Testis (tissue), 3 donors: ENCODE measurements around the gene MPC1. TPM values are rescaled to one million over a fixed set of nuclear protein-coding genes. Genes with fewer than 3 reads are reported as not detected.

Source experiments
- DNase-seq: peaks from one replicate; pipeline ENCODE4 v3.0.0-alpha.2; 2019
- H3K27ac ChIP-seq, 2 donors: fragments of 200-600 bp; sonication (generic); one replicate each; pipeline ENCODE4 v1.5.1; 2019
- H3K27me3 ChIP-seq: fragments of 200-600 bp; sonication (generic); one replicate; pipeline ENCODE4 v1.5.1; 2019
- H3K36me3 ChIP-seq: fragments of 200-600 bp; sonication (generic); one replicate; pipeline ENCODE4 v1.5.1; 2017; ENCODE audit warnings: low read depth; ENCODE audit errors: missing control alignments
- H3K4me1 ChIP-seq: fragments of 200-600 bp; sonication (generic); one replicate; pipeline ENCODE4 v1.5.1; 2019
- H3K4me3 ChIP-seq, 2 donors: fragments of 200-600 bp; sonication (generic); one replicate each; pipeline ENCODE4 v1.5.1; 2017 to 2019
- H3K9me3 ChIP-seq: fragments of 200-600 bp; sonication (generic); one replicate; pipeline ENCODE4 v1.5.1; 2017
- POLR2A ChIP-seq: fragments of 450-650 bp; IDR thresholded peaks from one replicate; pipeline ENCODE4 v1.6.1; 2017; ENCODE audit warnings: antibody characterized with exemption, mild to moderate bottlenecking, moderate library complexity
- WGBS, 2 donors: methylation state at CpG; one replicate each; pipeline ENCODE4 v1.1.5; 2018; 5-methylcytosine and 5-hydroxymethylcytosine counted together
- intact Hi-C: fragments of 100-400 bp; cut with DNase I; formaldehyde crosslinking; loops from one replicate; pipeline ENCODE4 v1.15.1; 2023; ENCODE audit warnings: low total_unique reads
- polyA plus RNA-seq: library from polyadenylated mRNA; stranded (reverse); fragments of 350-450 nt; fragmentation: Illumina TruSeq; extraction: RNeasy Lipid Tissue Mini Kit (QIAGEN cat#74804); gene quantifications from one replicate; pipeline ENCODE4 v1.2.3, GENCODE V29; 2014; ENCODE audit warnings: low read depth, low replicate concordance; ENCODE audit not compliant: insufficient read depth
- total RNA-seq, 2 donors: library from RNA; depleted of rRNA; stranded (reverse); fragments of >200 nt; gene quantifications; one replicate each; pipeline ENCODE4 v1.2.3, GENCODE V29; 2016
- TF ChIP-seq, protein P1 (sequence below), 3 experiments: fragments of 450-650 bp in 2 of 3; fragments of 200-600 bp in 1 of 3; sonication (generic) in 1 of 3; IDR thresholded peaks; one replicate each; pipeline ENCODE4 v1.5.1; 2016 to 2019; ENCODE audit warnings: antibody characterized with exemption in 3 of 3, mild to moderate bottlenecking in 2 of 3, moderate library complexity in 1 of 3

Gene MPC1
- total and polyA plus RNA-seq, 3 donors from 2014 or later = 22.5 to 54.2 (median 24.0) TPM

DNA sequence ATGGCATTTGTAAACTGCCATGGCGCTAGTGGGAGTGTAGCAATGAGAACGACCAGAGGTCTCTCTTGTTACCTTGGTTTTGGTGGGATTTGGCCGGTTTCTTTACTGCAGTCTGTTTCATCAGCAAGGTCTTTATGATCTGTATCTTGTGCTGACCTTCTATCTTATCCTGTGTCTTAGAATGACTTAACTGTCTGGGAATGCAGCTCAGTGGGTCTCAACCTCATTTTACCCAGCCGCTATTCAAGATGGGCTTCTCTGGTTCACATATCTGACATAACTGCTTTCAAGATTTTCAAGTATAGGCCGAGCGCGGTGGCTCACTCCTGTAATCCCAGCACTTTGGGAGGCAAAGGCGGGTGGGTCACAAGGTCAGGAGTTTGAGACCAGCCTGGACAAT is 38.5 kb downstream of the MPC1 start:
- Histone ChIP-seq H3K4me3 (no peak overlapping the region), H3K36me3 (no peaks in the 10 kb centered on the region), H3K9me3 (no peaks in the 10 kb centered on the region), H3K4me1 (peaks cover 16% of the 10 kb centered on the region), H3K27me3 (no peaks in the 10 kb centered on the region), H3K27ac (no peak overlapping the region)
- intact Hi-C loops = no loop called here
- TF ChIP-seq POLR2A = no peak
- TF ChIP-seq, protein P1, sequence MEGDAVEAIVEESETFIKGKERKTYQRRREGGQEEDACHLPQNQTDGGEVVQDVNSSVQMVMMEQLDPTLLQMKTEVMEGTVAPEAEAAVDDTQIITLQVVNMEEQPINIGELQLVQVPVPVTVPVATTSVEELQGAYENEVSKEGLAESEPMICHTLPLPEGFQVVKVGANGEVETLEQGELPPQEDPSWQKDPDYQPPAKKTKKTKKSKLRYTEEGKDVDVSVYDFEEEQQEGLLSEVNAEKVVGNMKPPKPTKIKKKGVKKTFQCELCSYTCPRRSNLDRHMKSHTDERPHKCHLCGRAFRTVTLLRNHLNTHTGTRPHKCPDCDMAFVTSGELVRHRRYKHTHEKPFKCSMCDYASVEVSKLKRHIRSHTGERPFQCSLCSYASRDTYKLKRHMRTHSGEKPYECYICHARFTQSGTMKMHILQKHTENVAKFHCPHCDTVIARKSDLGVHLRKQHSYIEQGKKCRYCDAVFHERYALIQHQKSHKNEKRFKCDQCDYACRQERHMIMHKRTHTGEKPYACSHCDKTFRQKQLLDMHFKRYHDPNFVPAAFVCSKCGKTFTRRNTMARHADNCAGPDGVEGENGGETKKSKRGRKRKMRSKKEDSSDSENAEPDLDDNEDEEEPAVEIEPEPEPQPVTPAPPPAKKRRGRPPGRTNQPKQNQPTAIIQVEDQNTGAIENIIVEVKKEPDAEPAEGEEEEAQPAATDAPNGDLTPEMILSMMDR (IDR thresholded peaks at IDR 0.05) = no peak
- 74 to 75% methylated on average over 8 of the region's 8 CpGs for WGBS, 2 donors
- DNase-seq = no peak

DNA sequence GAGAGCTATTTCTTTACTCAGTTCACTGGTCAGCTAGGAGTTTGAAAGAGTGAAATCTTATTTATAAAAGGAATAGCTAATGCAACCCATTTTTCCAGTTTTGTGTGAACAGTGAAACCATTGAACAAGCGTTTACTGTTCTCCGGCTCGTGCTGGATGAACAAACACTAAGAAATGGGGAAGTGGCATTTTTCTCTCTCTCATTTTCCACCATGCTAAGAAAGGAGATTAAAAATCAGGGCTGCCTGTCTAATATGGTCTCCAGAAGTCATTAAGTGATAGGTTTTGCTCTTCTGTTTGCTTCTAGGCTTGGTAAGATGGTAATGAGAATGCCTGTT is 39.6 kb downstream of the MPC1 start:
- DNase-seq = no peak
- no peaks in the 10 kb centered on the region for H3K9me3 ChIP-seq
- intact Hi-C loops = no loop called here
- peak overlapping the region; percentile 85 to 86 for H3K27ac ChIP-seq
- 34 to 35% methylated on average over 3 of the region's 3 CpGs for WGBS, 2 donors
- no peak for TF ChIP-seq POLR2A
- TF ChIP-seq, protein P1 (IDR thresholded peaks at IDR 0.05) = no peak
- H3K27me3 ChIP-seq = no peaks in the 10 kb centered on the region
- peaks cover 16% of the 10 kb centered on the region for H3K4me1 ChIP-seq
- H3K4me3 ChIP-seq = peak overlapping the region; percentile 89 to 97
- no peaks in the 10 kb centered on the region for H3K36me3 ChIP-seq

DNA sequence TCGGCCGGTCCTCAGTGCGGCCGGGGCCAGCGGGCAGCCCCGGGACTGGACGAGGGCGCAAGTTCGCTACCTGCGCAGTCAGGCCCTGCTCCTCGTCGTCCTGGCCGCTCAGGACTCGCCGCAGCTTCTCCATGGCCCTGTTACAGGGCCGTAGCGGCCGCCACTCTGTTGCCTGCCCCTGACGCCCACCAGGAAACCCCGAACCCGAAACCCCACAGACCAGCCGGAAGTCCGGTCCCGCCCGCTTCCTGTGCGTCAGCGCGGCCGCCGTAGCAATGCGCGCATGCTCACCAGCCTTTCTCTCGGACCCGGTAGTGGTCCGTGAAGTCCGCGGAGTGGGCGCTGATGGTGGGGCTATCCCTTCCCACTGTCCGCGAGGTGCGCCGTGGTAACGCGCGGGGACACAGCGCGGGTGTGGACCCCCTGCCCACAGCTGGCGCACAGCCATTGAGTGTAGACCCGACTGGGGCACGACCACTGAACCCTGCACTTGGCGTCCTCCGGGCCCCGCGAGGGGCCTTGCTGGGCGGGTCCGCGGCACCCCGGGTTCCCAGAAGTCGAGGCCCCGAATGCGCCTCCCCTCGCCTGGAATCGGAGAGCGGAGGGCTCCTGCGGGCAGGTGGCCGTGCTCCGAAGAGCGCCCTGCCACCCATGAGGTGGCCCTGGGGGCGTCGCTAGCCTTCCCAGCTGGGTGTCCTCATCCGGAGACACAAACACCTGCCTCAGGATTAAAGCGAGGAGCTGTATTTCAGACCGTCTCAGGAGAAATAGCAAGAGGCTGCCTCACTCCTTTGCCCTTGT is 40.2 kb downstream of the MPC1 start, which contains the start of gene SFT2D1:
SFT2D1 (minus strand) TSS at position 197 of the 801 bp plus-strand sequence; CDS start at position 133, 64 bp downstream.
- intact Hi-C loops = no loop called here
- TF ChIP-seq, protein P1 (IDR thresholded peaks at IDR 0.05) = no peak
- no peak for TF ChIP-seq POLR2A
- WGBS, 2 donors = 0% methylated on average over 16 to 36 of the region's 73 CpGs

DNA sequence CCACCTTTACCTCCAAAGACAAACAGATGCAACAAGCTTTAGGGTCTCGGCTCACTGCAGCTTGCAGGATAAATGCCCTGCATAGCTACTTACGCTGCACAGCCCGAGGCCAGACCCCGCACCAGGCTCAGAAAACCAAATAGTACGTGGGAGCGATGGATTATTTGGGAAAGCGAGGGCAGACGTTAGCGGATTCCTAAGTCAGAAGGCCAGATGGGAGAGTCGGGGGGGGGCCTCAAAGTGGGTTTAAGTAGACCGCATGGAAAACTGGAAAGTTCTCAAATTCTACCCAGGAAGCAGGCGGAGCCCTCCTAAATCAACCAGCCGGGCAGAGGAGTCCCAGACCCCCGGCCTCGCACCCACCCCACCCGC is 40.8 kb downstream of the MPC1 start:
- intact Hi-C loops = no loop called here
- no peaks in the 10 kb centered on the region for H3K9me3 ChIP-seq
- peak overlapping the region; percentile 85 to 86 for H3K27ac ChIP-seq
- peaks cover 16% of the 10 kb centered on the region for H3K4me1 ChIP-seq
- WGBS, 2 donors = 0% methylated on average over 11 to 16 of the region's 16 CpGs
- peak overlapping the region; percentile 89 to 97 for H3K4me3 ChIP-seq
- peak; percentile 34 for DNase-seq
- H3K27me3 ChIP-seq = no peaks in the 10 kb centered on the region
- TF ChIP-seq, protein P1 (IDR thresholded peaks at IDR 0.05) = no peak
- TF ChIP-seq POLR2A = no peak
- no peaks in the 10 kb centered on the region for H3K36me3 ChIP-seq

More for the DNA sequence above, 40.2 kb downstream of the MPC1 start, which contains the start of gene SFT2D1:
- peak within 1 kb of the TSS; percentile 85 to 86 for H3K27ac ChIP-seq
- peaks cover 16% of the 10 kb centered on the region for H3K4me1 ChIP-seq
- peak; percentile 91 for DNase-seq
- H3K9me3 ChIP-seq = no peaks in the 10 kb centered on the region
- H3K4me3 ChIP-seq = peak within 1 kb of the TSS; percentile 89 to 97
- H3K27me3 ChIP-seq = no peaks in the 10 kb centered on the region
- no peaks in the 10 kb centered on the region for H3K36me3 ChIP-seq
